Heart right ventricle (tissue), 16 donors: ENCODE results near the gene SP100. TPM values are rescaled to one million over a fixed set of nuclear protein-coding genes. Genes with fewer than 3 reads are reported as not detected.
"Not testable (repeated sequence)": the region's sequence is repeated elsewhere in the genome, so short reads cannot be mapped to it uniquely, and the experiment has no call there.

Source experiments
- ATAC-seq, 8 donors: fragments of 200-7000 bp; cut with Tn5 transposase; one replicate each; pipeline ENCODE4 v1.9.1; 2020; ENCODE audit warnings: mild to moderate bottlenecking in 8 of 8, moderate library complexity in 8 of 8, moderate number of reproducible peaks in 1 of 8
- DNase-seq, 2 donors: peaks; one replicate each; pipeline ENCODE4 v3.0.0-alpha.2; 2020
- H3K27ac ChIP-seq, 10 donors: fragments of 200-600 bp; sonication (generic) in 2 of 10; one replicate each; pipeline versions ENCODE4 v1.5.0 to v1.8.0; 2020 to 2022; ENCODE audit warnings: mild to moderate bottlenecking in 3 of 10
- H3K27me3 ChIP-seq, 7 donors: fragments of 200-600 bp; one replicate each; pipeline ENCODE4 v1.8.0; 2021 to 2022; ENCODE audit warnings: mild to moderate bottlenecking in 2 of 7
- H3K36me3 ChIP-seq, 9 donors: fragments of 200-600 bp; sonication (generic) in 1 of 9; one replicate each; pipeline versions ENCODE4 v1.5.0 to v1.8.0; 2020 to 2022; ENCODE audit warnings: mild to moderate bottlenecking in 2 of 9
- H3K4me1 ChIP-seq, 9 donors: fragments of 200-600 bp; sonication (generic) in 1 of 9; one replicate each; pipeline versions ENCODE4 v1.5.0 to v1.8.0; 2020 to 2022; ENCODE audit warnings: mild to moderate bottlenecking in 4 of 9
- H3K4me3 ChIP-seq, 10 donors: fragments of 200-600 bp; sonication (generic) in 2 of 10; one replicate each; pipeline versions ENCODE4 v1.5.0 to v1.8.0; 2020 to 2022; ENCODE audit warnings: mild to moderate bottlenecking in 7 of 10, moderate library complexity in 2 of 10
- H3K9me3 ChIP-seq, 11 donors: fragments of 200-600 bp in 10 of 11; sonication (generic) in 2 of 11; one replicate each; pipeline versions ENCODE4 v1.5.0 to v1.8.0; 2013 to 2022; ENCODE audit warnings: mild to moderate bottlenecking in 2 of 11, control low read depth in 1 of 11, moderate library complexity in 1 of 11
- WGBS, 2 donors: extraction: QIAGEN DNeasy Blood & Tissue Kit; methylation state at CpG; one replicate each; pipeline ENCODE4 v1.1.7; 2013; ENCODE audit warnings: inconsistent platforms in 1 of 2; 5-methylcytosine and 5-hydroxymethylcytosine counted together
- intact Hi-C, 10 donors: fragments of 100-400 bp; cut with DNase I; formaldehyde crosslinking; loops; one replicate each; pipeline versions ENCODE4 v1.11.1 to v1.14.2; 2022
- polyA plus RNA-seq, 2 donors: library from polyadenylated mRNA; stranded (reverse); fragments of 200-250 nt; gene quantifications; one replicate each; pipeline ENCODE4 v1.2.3, GENCODE V29; 2013
- total RNA-seq, 10 donors: library from RNA; stranded (reverse); fragmentation: NEBNext Ultra II Directional in 3 of 10; extraction: Animal tissue kit (Norgen Biotek cat#: 25700) in 3 of 10; gene quantifications; one replicate each; pipeline versions ENCODE4 v1.2.1 to v1.2.4, GENCODE V29; 2021 to 2023
- TF ChIP-seq, protein P1 (sequence below), 9 donors: fragments of 200-600 bp; sonication (generic) in 2 of 9; IDR thresholded peaks; one replicate each; pipeline versions ENCODE4 v1.5.0 to v1.8.0; 2021 to 2022; ENCODE audit warnings: antibody characterized with exemption in 9 of 9, mild to moderate bottlenecking in 5 of 9, moderate library complexity in 1 of 9
- donor health status: Arrhythmogenic right ventricular cardiomyopathy.
- donor health status: ischemic (EF 13 %, LVEDD 7.1; RV severe dilation, severe dysfunction).
- donor health status: healthy with polysubstance abuse.
- donor health status: DM: no; HTN: yes; CAD: no.
- donor health status: DM: no; HTN: no; CAD: no.
- donor health status: ischemic (EF 25% LVEDD 6.9; RV normal size, moderate dysfunction).
- donor health status: ischemic (EF 25% LVEDD 5.7; RV mildly dilated, moderate dysfunction).
- donor health status: healthy.
- donor health status: DM: yes; HTN: yes; CAD: no.
- donor health status: Ischemic cardiomyopathy.
- donor health status: ischemic (EF 35%, LVEDD 5.7; RV mildly dilated, moderate dysfunction).
- donor health status: nonischemic (EF 11% LVEDD 7.7; RV severe dilation, severe dysfunction).
- donor health status: DM: yes; HTN: yes; CAD: no.
- donor health status: PGD.
- donor health status: ischemic (EF 29% LVEDD 5.4; RV normal size, mild dysfunction).
- donor health status: nonischemic (EF 23%, LVEDD 6.1; RV moderate dilation, normal function).

Gene SP100
- total and polyA plus RNA-seq, 12 donors: 20.3 to 123 (median 57.7) TPM

DNA sequence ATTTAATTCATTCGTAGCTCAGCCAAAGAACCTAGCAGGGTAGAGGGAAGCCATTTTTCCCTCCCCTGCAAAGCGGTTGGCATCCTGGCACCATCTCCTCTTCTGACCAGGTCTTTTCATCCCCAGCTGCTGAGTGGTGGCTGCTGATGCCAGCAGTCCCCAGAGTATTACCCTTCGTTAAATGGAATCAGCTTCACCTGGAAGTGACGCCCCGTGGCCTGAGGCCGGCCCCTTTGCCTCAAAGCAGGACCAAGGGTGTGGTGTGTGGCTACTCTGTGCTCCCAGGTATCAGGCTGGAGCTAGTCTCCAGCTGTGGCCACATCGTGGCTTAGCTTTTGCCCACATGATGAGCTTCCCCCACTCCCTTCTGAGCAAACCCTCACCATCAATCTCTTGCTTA, 12.3 kb upstream of the SP100 start:
- H3K4me3 ChIP-seq: no peak overlapping the region
- WGBS, 2 donors: 92 to 96% methylated on average over 7 of the region's 7 CpGs

DNA sequence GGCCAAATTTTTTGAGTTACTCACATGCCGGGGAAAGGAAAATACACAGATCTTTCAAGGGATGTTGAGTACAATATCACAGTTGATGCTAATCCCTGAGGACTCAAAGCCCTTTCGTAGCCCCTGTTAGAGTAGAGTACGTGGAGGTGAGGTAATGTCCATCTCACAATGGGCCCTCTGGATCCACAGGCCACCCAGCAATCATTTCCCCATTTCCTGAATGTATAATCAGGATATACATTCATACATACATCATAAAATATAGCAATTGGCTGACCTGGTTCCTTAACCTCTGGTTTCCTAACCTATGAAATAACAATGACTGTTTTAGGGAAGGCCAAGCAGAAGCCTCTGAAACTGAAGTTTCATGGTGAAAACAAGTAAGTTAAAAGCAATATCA, 10.2 kb upstream of the SP100 start:
- DNase-seq (no peak), ATAC-seq (no peak)
- intact Hi-C loops: no loop called here
- TF ChIP-seq, protein P1, sequence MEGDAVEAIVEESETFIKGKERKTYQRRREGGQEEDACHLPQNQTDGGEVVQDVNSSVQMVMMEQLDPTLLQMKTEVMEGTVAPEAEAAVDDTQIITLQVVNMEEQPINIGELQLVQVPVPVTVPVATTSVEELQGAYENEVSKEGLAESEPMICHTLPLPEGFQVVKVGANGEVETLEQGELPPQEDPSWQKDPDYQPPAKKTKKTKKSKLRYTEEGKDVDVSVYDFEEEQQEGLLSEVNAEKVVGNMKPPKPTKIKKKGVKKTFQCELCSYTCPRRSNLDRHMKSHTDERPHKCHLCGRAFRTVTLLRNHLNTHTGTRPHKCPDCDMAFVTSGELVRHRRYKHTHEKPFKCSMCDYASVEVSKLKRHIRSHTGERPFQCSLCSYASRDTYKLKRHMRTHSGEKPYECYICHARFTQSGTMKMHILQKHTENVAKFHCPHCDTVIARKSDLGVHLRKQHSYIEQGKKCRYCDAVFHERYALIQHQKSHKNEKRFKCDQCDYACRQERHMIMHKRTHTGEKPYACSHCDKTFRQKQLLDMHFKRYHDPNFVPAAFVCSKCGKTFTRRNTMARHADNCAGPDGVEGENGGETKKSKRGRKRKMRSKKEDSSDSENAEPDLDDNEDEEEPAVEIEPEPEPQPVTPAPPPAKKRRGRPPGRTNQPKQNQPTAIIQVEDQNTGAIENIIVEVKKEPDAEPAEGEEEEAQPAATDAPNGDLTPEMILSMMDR (IDR thresholded peaks at IDR 0.05): no peak
- WGBS, 2 donors: 88 to 95% methylated on average over 3 of the region's 3 CpGs
- H3K4me3 ChIP-seq: no peak overlapping the region
- no peaks in the 10 kb centered on the region for H3K27me3 ChIP-seq
- no peak overlapping the region for H3K27ac ChIP-seq
- no peaks in the 10 kb centered on the region for H3K9me3 ChIP-seq
- H3K36me3 ChIP-seq: peaks cover 0 to 35% (median 0%) of the 10 kb centered on the region in 9 donors
- H3K4me1 ChIP-seq: peaks cover 0 to 32% (median 18%) of the 10 kb centered on the region in 9 donors

More for the DNA sequence above, 12.3 kb upstream of the SP100 start:
- no peaks in the 10 kb centered on the region for H3K9me3 ChIP-seq
- DNase-seq (no peak), ATAC-seq (no peak)
- no peak overlapping the region for H3K27ac ChIP-seq
- TF ChIP-seq, protein P1 (IDR thresholded peaks at IDR 0.05): no peak
- H3K4me1 ChIP-seq: peaks cover 0 to 17% (median 6%) of the 10 kb centered on the region in 9 donors
- H3K27me3 ChIP-seq: no peaks in the 10 kb centered on the region
- peaks cover 0 to 48% (median 0%) of the 10 kb centered on the region in 9 donors for H3K36me3 ChIP-seq
- intact Hi-C loops: no loop called here

DNA sequence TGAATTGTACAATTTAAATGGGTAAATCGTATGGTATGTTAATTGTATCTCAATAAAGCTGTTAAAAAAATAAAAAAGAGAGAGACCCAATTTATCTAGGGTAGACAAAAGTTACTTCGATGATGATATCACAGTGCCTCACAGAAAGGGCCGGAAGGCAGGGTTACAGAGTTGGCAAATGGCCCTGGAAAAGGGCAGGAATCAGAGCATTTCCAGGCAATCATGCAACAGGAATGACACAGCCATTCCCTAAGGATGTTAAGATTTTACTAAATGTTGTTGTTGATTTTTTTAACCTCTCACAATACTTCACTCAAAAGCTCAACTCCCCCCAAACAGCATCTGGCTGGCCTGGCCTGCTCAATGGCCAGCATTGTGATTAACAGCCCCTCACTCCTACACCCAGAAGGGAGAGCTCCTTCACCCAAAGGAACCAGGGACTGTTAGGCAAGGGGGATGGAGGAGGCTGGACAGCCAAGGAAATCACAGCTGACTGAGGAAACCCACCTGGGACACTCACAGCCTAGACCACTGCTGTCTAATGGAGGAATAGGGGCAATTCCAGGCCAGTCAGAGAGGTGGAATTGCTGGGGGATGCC, 7.7 kb upstream of the SP100 start:
- TF ChIP-seq, protein P1 (IDR thresholded peaks at IDR 0.05): no peak
- H3K4me1 ChIP-seq: peaks cover 6 to 52% (median 37%) of the 10 kb centered on the region in 9 donors
- peak overlapping the region in 9 of 10 donors; percentile 44 to 83 (median 61) for H3K27ac ChIP-seq
- 38 to 59% methylated on average over 3 of the region's 3 CpGs for WGBS, 2 donors
- peaks cover 0 to 20% (median 0%) of the 10 kb centered on the region in 9 donors for H3K36me3 ChIP-seq
- intact Hi-C loops: no loop called here
- peak in 5 of 8 donors; percentile 12 to 65 (median 26) for ATAC-seq
- DNase-seq: peak in 1 of 2 donors; percentile 53
- H3K4me3 ChIP-seq: no peak overlapping the region
- H3K9me3 ChIP-seq: no peaks in the 10 kb centered on the region
- no peaks in the 10 kb centered on the region for H3K27me3 ChIP-seq

DNA sequence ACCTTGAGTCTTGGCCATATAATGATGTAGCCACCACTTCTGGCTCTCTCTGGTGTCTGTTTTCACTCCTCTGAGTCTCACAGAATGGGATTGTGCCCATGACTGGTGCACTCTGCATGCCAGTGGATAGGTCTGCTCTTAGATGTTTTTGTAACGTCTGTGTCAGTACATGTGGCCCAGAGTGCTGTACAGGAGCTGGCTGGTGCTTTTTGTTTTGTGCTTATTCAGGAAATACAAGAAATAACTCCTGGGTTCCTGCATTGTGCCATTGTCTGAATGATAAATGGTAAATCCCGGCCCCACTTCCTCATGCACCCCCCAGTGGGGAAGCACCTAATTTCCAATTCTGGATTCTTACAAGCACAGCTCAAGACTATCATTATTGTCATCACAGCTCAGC, 6.7 kb upstream of the SP100 start:
- peak in 1 of 8 donors; percentile 2 for ATAC-seq
- H3K4me3 ChIP-seq, H3K9me3 ChIP-seq, H3K27me3 ChIP-seq, intact Hi-C loops, DNase-seq: not testable (repeated sequence)
- 38 to 60% methylated on average over 2 of the region's 2 CpGs for WGBS, 2 donors
- Histone ChIP-seq H3K36me3 (peaks cover 0 to 10% (median 0%) of the 10 kb centered on the region in 9 donors), H3K27ac (peak overlapping the region in 8 of 10 donors; percentile 48 to 83 (median 62)), H3K4me1 (peaks cover 6 to 62% (median 37%) of the 10 kb centered on the region in 9 donors)

DNA sequence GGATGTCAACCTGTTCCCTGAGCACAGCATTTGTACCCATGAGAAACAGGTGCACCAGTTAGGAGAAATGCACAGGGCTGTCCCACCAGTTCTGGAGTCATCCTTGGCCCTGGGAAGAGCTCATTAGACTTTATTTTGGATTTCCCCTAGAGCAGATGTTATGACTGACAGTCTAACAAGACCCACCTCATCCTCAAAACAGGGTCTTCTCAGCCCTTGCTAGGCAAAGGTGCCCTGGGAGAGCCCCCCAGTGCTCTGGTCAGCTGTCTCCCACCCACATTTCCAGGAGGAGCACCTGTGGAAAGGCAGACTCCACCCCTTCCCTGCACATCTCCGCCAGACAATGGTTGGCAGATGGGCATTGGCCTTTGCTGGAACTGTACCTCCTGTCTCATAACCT, 5.7 kb upstream of the SP100 start:
- ATAC-seq (no peak), DNase-seq (no peak)
- Histone ChIP-seq H3K27ac (peak overlapping the region in 2 of 10 donors; percentile 52 to 80), H3K4me3 (no peak overlapping the region), H3K9me3 (no peaks in the 10 kb centered on the region), H3K36me3 (peaks cover 0 to 10% (median 0%) of the 10 kb centered on the region in 9 donors), H3K27me3 (no peaks in the 10 kb centered on the region), H3K4me1 (peaks cover 6 to 71% (median 37%) of the 10 kb centered on the region in 9 donors)
- 89 to 100% methylated on average over 1 of the region's 1 CpG for WGBS, 2 donors
- TF ChIP-seq, protein P1 (IDR thresholded peaks at IDR 0.05): no peak
- intact Hi-C loops: loop anchor here in 2 of 10 donors (5.0 to 10.0 kb wide), 2 partner anchors 37 to 185 kb away; partner anchors contain the start of gene SP140 (in 1 of the 2)
